ENCODE data around the gene CD99L2. TPM values are rescaled to one million over a fixed set of nuclear protein-coding genes. Genes with fewer than 3 reads are reported as not detected.
"Not testable (repeated sequence)": the region's sequence is repeated elsewhere in the genome, so short reads cannot be mapped to it uniquely, and the experiment has no call there.

CD99L2 gene
- total RNA-seq, 1 experiment from 2014 or later, result 19.0 TPM

GRCh38 chrX:150897421-150898320, 797 bp downstream of the CD99L2 start:
- peak; percentile 10 for DNase-seq (ENCODE audit: low read depth)

DNA sequence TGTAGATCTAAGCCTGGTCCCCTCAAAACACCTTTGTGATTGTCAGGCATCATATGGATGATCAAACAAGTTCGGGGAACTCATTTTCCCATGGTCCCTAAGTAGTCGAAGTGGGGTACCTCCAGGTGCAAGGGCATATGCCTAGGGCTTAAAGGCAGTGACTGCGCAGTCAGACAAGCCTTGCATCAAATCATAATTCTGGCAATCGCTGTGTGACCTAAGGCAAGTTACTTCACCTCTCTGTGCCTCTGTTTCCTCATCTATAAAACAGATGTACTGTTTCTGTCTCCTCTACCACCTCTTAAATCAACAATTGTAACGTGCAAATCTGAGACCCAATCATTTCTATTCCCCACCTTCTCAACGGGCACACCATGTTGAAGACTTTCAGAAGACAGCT, 1.8 kb downstream of the CD99L2 start:
- DNase-seq (ENCODE audit: low read depth), result no peak

- no peak for DNase-seq (ENCODE audit: low read depth)
Measured at GRCh38 chrX:150893936-150894335, 4.5 kb downstream of the CD99L2 start.

DNA sequence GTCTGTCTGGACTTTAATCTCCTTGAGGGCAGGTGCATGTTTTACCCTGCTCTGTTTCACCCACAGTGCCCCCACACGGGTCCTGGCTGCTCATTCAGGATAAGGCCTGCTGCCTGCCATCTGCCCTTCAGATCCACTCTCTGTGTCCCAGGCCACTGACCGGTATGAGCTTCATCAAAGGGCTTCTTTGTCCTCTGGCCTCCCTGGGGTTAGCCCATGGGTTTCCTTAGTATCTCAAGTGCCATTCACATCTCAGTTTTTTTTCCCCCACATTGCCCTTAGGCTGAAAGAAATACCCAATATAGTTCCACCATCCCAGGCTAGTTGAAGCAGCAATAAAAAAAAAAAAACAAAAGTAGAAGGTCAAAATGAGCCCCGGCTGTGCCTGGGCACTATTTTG, 9.3 kb downstream of the CD99L2 start:
- no peak for DNase-seq (ENCODE audit: low read depth)

GRCh38 chrX:150887906-150888465, 10.5 kb downstream of the CD99L2 start:
- peak; percentile 44 for DNase-seq (ENCODE audit: low read depth)

GRCh38 chrX:150887268-150887667, 11.2 kb downstream of the CD99L2 start:
- DNase-seq (ENCODE audit: low read depth), result not testable (repeated sequence)

- DNase-seq (ENCODE audit: low read depth), result no peak
Measured at GRCh38 chrX:150886381-150886780, 12.1 kb downstream of the CD99L2 start.

- no peak for DNase-seq (ENCODE audit: low read depth)
Measured at GRCh38 chrX:150880808-150881165, 17.7 kb downstream of the CD99L2 start.

DNA sequence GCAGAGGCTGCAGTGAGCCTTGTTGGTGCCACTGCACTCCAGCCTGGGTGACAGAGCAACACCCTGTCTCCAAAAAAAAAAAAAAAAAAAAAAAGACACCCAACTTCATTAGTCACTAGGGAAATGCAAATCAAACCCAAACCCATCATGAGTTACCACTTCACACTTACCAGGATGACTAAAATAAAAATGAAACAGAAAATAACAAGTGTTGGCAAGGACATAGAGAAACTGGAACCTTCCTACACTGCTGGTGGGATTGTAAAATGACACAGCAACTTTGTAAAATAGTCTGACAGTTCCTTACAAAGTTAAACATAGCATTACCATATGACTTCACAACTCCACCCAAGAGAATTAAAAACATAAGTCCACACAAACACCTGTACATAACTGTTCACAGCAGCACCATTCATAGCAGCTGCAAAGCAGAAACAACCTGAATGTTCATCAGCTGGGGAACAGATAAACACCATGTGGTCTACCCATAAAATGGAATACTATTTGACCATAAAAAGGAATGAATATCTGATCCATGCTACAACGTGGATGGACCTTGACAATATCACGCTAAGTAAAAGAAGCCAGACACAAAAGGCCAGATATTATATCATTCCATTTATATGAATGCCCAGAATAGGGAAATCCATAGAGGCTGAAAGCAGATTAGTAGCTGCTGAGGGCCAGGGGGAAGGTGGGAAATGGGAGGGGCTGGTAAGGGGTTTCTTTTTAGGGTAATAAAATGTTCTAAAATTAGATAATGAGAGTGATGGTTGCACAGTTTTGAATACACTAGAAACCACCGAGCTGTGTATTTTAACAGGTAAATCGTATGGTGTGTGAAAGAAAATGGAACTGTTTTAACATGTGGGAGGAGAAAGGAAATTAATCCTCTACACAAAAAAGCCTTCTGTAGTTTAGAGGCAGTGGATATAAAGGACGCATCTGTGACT, 18.3 kb downstream of the CD99L2 start:
- DNase-seq (ENCODE audit: low read depth), result no peak

GRCh38 chrX:150875621-150876020, 22.8 kb downstream of the CD99L2 start:
- not testable (repeated sequence) for DNase-seq (ENCODE audit: low read depth)

GRCh38 chrX:150874448-150874847, 24.0 kb downstream of the CD99L2 start:
- DNase-seq (ENCODE audit: low read depth), result no peak

DNA sequence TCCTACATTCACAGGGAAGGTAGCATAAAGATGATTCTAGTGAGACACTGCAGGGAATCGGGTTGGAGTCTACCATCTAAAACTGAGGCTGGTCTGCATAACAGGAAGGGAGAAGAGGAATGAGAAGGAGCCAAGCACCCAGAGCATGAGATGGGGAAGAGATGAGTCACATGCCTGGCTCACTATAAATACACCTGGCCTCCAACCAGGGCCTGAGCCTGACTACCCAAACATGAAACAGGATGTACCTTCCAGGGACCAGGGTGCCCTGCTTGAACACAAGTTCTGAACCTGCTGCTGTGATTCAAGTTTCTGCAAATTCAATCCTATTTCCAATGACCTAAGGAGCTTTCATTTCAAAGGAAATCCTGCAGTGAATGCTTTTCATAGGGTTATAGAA, 24.9 kb downstream of the CD99L2 start:
- DNase-seq (ENCODE audit: low read depth), result peak; percentile 66

DNA sequence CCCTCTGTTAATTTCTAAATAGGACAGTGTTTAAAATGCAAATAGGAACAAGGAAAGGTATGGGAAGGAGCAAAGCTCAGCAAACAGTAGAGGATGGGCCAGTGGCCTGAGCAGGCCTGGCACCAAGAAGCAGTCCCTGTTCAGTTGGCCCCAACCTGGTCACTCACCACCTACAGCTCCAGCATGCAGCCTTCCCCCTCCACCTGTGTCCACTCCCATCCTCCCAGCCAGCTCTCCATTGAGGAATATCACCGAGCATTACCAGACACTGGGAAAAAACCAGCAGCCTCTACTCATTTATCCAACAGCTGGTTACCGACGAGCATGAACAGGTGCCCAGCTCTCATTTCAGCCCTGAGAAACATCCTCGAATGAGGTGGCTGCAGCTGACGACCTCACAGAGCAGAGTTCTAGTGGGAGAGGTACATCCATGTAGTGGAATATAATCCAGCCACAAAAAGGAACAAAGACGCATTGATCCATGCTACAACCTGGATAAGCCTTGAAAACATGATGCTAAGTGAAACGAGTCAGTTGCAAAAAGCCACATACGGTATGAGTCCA, 25.6 kb downstream of the CD99L2 start:
- DNase-seq (ENCODE audit: low read depth), result no peak

DNA sequence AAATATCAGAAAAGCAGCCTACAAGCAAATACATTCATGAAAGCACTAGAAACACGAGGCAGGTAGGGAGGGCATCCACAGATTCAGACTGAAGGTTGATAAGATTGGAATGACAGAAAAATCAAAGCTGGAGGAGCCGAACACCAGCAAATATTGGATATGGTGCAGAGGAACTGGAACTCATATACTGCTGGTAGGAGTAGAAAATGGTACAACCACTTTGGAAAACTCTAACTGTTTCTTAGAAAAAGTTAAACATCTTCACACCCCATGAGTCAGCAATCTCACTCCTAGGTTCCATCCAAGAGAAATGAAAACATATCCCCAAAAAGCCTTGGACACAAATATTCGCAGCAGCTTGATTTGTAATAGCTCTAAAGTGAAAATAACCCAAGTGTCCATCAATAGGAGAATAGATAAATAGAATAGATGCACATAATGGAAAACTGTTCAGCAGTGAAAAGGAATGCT, 27.1 kb downstream of the CD99L2 start:
- no peak for DNase-seq (ENCODE audit: low read depth)

DNA sequence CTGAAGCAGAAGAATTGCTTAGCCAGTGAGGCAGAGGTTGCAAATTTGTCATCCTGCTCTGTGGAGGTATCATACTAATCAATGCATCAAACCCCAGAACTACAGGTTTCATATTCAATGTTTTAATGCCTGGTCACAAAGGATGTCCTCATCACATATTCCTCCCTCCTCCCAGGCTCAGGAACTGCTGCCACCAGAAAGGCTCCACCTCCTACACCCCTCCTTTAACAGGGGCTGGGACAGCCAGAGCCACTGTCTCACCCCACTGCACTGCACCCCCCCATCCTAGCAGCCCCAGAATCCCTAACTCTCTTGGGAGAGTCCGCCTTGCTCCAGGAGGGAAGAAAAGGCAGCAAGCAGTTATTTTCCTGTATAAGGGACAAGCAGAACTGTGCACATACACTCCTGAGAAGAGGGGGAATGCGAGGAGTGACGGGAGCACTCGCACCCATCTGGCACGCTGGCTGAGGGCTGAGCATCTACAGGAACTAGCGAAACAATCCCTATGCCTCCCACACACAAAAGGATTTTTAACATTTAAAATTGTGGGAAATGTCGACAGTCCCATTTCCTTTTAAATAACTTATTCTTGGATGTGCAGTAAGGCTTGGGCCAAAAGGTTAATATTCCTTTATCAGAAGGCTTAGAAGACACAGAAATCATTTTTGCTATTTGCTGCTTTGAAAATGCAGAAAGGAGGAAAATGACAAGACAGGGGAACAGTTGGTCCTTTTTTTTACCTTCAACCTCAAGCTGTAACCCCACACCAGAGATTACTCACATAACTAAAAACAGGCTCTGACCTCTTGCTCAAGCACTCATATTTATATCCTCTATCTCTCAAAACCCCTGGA, 27.8 kb downstream of the CD99L2 start:
- DNase-seq (ENCODE audit: low read depth), result no peak

- DNase-seq (ENCODE audit: low read depth), result no peak
Measured at GRCh38 chrX:150870029-150870428, 28.4 kb downstream of the CD99L2 start.

GRCh38 chrX:150869450-150869849, 29.0 kb downstream of the CD99L2 start:
- no peak for DNase-seq (ENCODE audit: low read depth)

DNA sequence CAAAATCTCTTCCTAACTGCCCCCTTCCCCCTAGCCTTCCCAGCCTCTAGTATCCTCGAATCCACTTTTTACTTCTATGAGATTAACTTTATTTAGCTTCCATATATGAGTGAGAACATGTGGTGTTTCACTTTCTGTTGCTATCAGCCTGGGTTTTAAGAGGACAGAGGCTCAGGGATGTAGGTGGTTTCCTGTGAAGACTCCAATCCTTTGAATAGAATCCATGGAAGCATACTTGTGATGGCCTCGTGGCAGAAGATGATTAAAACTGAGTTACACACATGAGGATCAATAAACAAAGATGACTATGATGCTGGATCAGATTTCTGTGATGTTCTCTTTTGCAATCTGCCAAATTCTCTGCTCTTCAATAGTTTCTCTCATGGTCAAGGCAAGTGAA, 29.8 kb downstream of the CD99L2 start:
- no peak for DNase-seq (ENCODE audit: low read depth)

- DNase-seq (ENCODE audit: low read depth), result no peak
Measured at GRCh38 chrX:150864127-150864526, 34.3 kb downstream of the CD99L2 start.

DNA sequence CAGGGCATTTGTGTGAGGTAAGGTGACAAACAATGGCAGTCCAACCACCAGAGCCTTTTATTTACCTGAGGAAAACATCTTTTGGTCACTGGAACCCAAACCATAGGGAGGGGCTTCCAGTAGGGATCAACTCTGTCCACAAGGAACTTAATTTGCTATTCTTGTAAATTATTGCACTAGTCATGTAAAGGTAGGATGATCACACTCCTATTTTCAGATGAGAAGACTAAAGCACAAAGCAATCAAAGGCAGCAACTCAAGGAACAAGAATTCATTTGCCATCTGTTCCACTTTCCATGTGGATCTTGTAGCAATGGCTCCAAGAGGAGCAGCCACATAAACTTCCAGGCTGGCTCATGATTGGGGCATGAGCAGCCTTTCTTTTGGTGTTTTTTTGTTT, 35.3 kb downstream of the CD99L2 start:
- DNase-seq (ENCODE audit: low read depth), result no peak
